Gastroesophageal sphincter (tissue), 3 donors: ENCODE results near the gene CD46.

Experiments used
- EP300 ChIP-seq: sonication (generic); formaldehyde crosslinking; IDR thresholded peaks from one replicate; pipeline ENCODE4 v1.6.1; 2017; ENCODE audit warnings: antibody characterized with exemption, mild to moderate bottlenecking
- POLR2A ChIP-seq, 2 donors: fragments of 450-650 bp; IDR thresholded peaks; one replicate each; pipeline ENCODE4 v1.6.1; 2017; ENCODE audit warnings: antibody characterized with exemption in 2 of 2, mild to moderate bottlenecking in 2 of 2, moderate library complexity in 1 of 2
- TF ChIP-seq, protein P1 (sequence below), 4 experiments: fragments of 200-600 bp in 2 of 4; fragments of 450-650 bp in 2 of 4; sonication (generic) in 1 of 4; IDR thresholded peaks; one replicate each; pipeline ENCODE4 v1.5.1; 2017 to 2019; ENCODE audit warnings: antibody characterized with exemption in 4 of 4, mild to moderate bottlenecking in 2 of 4, moderate library complexity in 2 of 4

GRCh38 chr1:207750631-207751305, 1.1 kb upstream of the CD46 start:
- no peak for TF ChIP-seq EP300
- TF ChIP-seq, protein P1, sequence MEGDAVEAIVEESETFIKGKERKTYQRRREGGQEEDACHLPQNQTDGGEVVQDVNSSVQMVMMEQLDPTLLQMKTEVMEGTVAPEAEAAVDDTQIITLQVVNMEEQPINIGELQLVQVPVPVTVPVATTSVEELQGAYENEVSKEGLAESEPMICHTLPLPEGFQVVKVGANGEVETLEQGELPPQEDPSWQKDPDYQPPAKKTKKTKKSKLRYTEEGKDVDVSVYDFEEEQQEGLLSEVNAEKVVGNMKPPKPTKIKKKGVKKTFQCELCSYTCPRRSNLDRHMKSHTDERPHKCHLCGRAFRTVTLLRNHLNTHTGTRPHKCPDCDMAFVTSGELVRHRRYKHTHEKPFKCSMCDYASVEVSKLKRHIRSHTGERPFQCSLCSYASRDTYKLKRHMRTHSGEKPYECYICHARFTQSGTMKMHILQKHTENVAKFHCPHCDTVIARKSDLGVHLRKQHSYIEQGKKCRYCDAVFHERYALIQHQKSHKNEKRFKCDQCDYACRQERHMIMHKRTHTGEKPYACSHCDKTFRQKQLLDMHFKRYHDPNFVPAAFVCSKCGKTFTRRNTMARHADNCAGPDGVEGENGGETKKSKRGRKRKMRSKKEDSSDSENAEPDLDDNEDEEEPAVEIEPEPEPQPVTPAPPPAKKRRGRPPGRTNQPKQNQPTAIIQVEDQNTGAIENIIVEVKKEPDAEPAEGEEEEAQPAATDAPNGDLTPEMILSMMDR (IDR thresholded peaks at IDR 0.05): no peak
- TF ChIP-seq POLR2A (IDR thresholded peaks at IDR 0.05): no peak
